ENCODE results near the gene ARRDC4.

GRCh38 chr15:97947465-97948260 lies 12.8 kb upstream of the ARRDC4 start:
- TF ChIP-seq CTCF (IDR thresholded peaks at IDR 0.05; ENCODE audit: low read length), result no peak
- no peak for TF ChIP-seq EZH2 (optimal IDR thresholded peaks at IDR 0.05; ENCODE audit: low read depth, low read length)
